Heart left ventricle (tissue), 13 donors: Measurements from ENCODE around the gene ZW10.

Source experiments
- CTCF ChIP-seq, 12 donors: fragments of 200-600 bp; sonication (generic) in 4 of 12; IDR thresholded peaks; one replicate each; pipeline versions ENCODE4 v1.5.0 to v1.8.0; 2018 to 2022; ENCODE audit warnings: antibody characterized with exemption in 12 of 12, mild to moderate bottlenecking in 5 of 12
- POLR2A ChIP-seq, 2 donors: fragments of 450-650 bp; IDR thresholded peaks; one replicate each; pipeline ENCODE4 v1.6.1; 2017; ENCODE audit warnings: antibody characterized with exemption in 2 of 2, mild to moderate bottlenecking in 2 of 2, moderate library complexity in 2 of 2
- donor health status: ischemic (EF 13 %, LVEDD 7.1; RV severe dilation, severe dysfunction).
- donor health status: DM: no; HTN: yes; CAD: no.
- donor health status: DM: no; HTN: no; CAD: no.
- donor health status: ischemic (EF 25% LVEDD 6.9; RV normal size, moderate dysfunction).
- donor health status: ischemic (EF 25% LVEDD 5.7; RV mildly dilated, moderate dysfunction).
- donor health status: ischemic (EF 35%, LVEDD 5.7; RV mildly dilated, moderate dysfunction).
- donor health status: nonischemic (EF 11% LVEDD 7.7; RV severe dilation, severe dysfunction).
- donor health status: DM: yes; HTN: yes; CAD: no.
- donor health status: PGD.
- donor health status: ischemic (EF 29% LVEDD 5.4; RV normal size, mild dysfunction).
- donor health status: nonischemic (EF 23%, LVEDD 6.1; RV moderate dilation, normal function).

DNA sequence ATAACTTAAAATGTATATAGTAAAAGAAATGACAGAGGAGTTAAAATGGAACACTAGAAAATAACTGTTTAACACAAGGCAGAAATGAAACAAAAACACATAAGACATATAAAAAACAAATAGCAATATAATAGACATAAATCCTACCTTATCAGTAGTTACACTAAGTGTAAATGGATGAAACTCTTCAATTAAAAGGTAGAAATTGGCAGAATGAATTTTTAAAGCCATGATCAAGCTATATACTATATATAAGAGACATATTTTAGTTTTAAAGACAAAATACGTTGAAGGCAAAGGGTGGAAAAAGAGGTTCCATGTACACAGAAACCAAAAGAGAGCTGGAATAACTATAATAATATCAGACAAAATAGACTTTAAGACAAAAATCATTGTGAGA lies 62.5 kb downstream of the ZW10 start:
- no peak for TF ChIP-seq CTCF (IDR thresholded peaks at IDR 0.05)
- no peak for TF ChIP-seq POLR2A (IDR thresholded peaks at IDR 0.05)
